ENCODE measurements around the gene HMGN4. TPM values are rescaled to one million over a fixed set of nuclear protein-coding genes. Genes with fewer than 3 reads are reported as not detected.

The HMGN4 gene
- total and polyA plus RNA-seq, 9 of the 15 experiments (the other 6 are each of a cell fraction or from before 2014, with no cell fraction given), result 35.4 to 134 (median 94.1) TPM

DNA sequence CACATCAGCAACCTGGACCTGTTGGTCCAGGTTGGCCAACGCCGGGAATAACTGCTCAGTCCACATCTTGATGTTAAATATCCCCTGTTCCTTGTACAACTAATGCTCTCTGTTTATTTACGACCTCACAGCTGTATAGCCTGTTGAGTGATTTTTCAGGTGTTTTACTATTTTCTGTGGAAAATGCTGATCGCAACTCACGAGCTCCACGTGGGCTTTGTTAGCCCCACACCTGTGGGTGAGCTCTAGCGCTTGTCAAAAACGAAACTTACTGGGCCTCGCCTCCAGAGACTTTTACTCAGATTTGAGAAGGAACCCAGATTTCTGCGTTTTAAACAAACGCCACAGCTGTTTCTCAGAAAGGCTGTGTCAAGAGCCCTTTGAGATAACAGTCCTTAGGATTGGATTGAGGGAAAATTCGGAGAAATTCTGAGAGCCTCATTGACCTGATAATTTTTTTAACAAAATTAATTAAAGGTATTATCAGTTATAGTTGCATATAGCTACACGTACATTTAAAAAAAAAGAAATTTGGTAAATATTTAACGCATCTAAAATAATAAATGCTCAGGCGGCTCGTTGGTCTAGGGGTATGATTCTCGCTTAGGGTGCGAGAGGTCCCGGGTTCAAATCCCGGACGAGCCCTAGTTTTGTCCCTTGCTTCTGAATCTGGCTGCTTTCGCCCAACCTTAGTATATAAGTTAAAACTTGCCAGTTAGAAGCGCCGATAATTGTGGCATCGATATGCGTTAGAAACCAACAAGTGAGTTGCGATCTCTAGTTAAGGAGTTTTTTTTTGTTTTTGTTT, 16.7 kb downstream of the HMGN4 start (continued):
- TF ChIP-seq, protein P1, sequence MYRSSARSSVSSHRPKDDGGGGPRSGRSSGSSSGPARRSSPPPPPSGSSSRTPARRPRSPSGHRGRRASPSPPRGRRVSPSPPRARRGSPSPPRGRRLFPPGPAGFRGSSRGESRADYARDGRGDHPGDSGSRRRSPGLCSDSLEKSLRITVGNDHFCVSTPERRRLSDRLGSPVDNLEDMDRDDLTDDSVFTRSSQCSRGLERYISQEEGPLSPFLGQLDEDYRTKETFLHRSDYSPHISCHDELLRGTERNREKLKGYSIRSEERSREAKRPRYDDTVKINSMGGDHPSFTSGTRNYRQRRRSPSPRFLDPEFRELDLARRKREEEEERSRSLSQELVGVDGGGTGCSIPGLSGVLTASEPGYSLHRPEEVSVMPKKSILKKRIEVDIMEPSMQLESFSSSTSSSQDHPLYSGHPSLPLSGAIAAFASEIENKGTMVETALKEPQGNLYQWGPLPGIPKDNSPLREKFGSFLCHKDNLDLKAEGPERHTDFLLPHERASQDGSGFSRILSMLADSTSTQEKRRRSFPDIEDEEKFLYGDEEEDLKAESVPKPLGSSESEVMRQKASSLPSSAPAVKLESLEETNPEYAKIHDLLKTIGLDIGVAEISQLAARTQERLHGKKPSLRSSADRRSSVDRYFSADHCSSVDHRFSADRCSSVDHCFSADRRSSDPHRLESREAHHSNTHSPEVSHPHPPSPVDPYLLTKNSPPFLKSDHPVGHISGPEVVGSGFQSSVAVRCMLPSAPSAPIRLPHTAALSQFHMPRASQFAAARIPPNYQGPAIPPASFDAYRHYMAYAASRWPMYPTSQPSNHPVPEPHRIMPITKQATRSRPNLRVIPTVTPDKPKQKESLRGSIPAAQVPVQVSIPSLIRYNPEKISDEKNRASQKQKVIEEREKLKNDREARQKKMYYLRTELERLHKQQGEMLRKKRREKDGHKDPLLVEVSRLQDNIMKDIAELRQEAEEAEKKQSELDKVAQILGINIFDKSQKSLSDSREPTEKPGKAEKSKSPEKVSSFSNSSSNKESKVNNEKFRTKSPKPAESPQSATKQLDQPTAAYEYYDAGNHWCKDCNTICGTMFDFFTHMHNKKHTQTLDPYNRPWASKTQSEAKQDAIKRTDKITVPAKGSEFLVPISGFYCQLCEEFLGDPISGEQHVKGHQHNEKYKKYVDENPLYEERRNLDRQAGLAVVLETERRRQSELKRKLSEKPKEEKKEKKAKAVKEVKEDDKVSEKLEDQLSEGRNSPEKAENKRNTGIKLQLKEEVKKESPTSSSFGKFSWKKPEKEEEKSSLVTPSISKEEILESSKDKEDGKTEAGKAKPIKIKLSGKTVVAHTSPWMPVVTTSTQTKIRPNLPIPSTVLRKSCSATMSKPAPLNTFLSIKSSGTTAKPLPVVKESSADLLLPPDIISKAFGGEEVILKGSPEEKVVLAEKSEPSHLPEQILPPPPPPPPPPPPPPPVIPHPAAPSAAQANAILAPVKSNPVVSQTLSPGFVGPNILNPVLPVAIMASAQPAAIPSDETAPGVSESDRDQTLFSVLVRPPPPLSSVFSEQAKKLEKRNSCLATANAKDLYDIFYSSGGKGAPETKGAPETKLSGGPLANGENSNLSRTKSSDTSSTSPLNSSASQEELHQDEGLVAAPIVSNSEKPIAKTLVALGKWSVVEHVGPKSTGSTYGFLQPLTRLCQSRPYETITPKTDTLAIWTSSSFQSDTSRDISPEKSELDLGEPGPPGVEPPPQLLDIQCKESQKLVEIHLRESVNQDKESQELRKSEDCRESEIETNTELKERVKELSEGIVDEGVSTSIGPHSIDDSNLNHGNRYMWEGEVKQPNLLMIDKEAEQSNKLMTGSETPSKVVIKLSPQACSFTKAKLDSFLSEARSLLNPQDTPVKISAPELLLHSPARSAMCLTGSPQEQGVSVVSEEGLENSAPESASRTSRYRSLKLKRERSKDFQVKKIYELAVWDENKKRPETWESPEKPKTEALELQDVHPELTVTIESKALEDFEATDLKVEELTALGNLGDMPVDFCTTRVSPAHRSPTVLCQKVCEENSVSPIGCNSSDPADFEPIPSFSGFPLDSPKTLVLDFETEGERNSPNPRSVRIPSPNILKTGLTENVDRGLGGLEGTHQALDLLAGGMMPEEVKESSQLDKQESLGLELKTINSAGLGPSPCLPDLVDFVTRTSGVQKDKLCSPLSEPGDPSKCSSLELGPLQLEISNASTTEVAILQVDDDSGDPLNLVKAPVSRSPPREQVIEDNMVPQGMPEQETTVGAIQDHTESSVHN (IDR thresholded peaks at IDR 0.05; ENCODE audit: borderline replicate concordance in 1 of 2, low read depth in 1 of 2), result peak in 1 of 2 experiments; percentile 18; a peak in 1 of 4 replicates
- TF ChIP-seq ZNF140 (CRISPR knock-in tag; IDR thresholded peaks at IDR 0.05) (no peak), CBFA2T3 (IDR thresholded peaks at IDR 0.05) (peak; percentile 48), ELF1 (tag; IDR thresholded peaks at IDR 0.05) (peak; percentile 60; the same call in 1 of the 2 replicates), POU5F1 (IDR thresholded peaks at IDR 0.05; ENCODE audit: borderline replicate concordance, low read depth, low read length, partially characterized antibody) (no peak), ZNF695 (CRISPR knock-in tag; IDR thresholded peaks at IDR 0.05) (no peak), RFX5 (IDR thresholded peaks at IDR 0.05; ENCODE audit: low read depth, low read length) (peak; percentile 62; the same call in 1 of the 2 replicates), MXI1 (IDR thresholded peaks at IDR 0.05; ENCODE audit: low read depth, low read length) (no peak), NBN (IDR thresholded peaks at IDR 0.05; ENCODE audit: low read depth) (no peak), MYC (IDR thresholded peaks at IDR 0.05; ENCODE audit: low read depth, low read length) (peak; percentile 34; the same call in 1 of the 2 replicates), MYC (CRISPR knock-in tag; IDR thresholded peaks at IDR 0.05; ENCODE audit: borderline replicate concordance, low read depth) (no peak), CXXC5 (CRISPR knock-in tag; IDR thresholded peaks at IDR 0.05) (peak; percentile 76), GTF2E2 (tag; IDR thresholded peaks at IDR 0.05) (peak; percentile 27; the same call in 1 of the 2 replicates), CHD1 (IDR thresholded peaks at IDR 0.05; ENCODE audit: low read length) (no peak), BMI1 (IDR thresholded peaks at IDR 0.05; ENCODE audit: low read length) (no peak), HSF4 (CRISPR knock-in tag; IDR thresholded peaks at IDR 0.05; ENCODE audit: borderline replicate concordance) (no peak)
- TF ChIP-seq, protein P2, sequence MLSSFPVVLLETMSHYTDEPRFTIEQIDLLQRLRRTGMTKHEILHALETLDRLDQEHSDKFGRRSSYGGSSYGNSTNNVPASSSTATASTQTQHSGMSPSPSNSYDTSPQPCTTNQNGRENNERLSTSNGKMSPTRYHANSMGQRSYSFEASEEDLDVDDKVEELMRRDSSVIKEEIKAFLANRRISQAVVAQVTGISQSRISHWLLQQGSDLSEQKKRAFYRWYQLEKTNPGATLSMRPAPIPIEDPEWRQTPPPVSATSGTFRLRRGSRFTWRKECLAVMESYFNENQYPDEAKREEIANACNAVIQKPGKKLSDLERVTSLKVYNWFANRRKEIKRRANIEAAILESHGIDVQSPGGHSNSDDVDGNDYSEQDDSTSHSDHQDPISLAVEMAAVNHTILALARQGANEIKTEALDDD (IDR thresholded peaks at IDR 0.05), result peak; percentile 94
- TF ChIP-seq, protein P3, sequence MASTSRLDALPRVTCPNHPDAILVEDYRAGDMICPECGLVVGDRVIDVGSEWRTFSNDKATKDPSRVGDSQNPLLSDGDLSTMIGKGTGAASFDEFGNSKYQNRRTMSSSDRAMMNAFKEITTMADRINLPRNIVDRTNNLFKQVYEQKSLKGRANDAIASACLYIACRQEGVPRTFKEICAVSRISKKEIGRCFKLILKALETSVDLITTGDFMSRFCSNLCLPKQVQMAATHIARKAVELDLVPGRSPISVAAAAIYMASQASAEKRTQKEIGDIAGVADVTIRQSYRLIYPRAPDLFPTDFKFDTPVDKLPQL (IDR thresholded peaks at IDR 0.05; ENCODE audit: extremely low read depth, insufficient read length), result no peak

Measured in K562 (cell line).